ENCODE measurements around the gene SETD3.

Gene SETD3

GRCh38 chr14:99479906-99480869 lies at the start of gene SETD3:
TSS of gene SETD3 (minus strand) at chr14:99480859. CDS start at chr14:99465805, 15,054 bp downstream.
- no peak for DNase-seq (ENCODE audit: low read depth)

- no peak for DNase-seq (ENCODE audit: low read depth)
Measured at GRCh38 chr14:99529899-99530298, 49.2 kb upstream of the SETD3 start.

- DNase-seq (ENCODE audit: low read depth) = no peak
Measured at GRCh38 chr14:99527427-99528076, 46.9 kb upstream of the SETD3 start.

- DNase-seq (ENCODE audit: low read depth) = no peak
Measured at GRCh38 chr14:99527026-99527425, 46.4 kb upstream of the SETD3 start.

- no peak for DNase-seq (ENCODE audit: low read depth)
Measured at GRCh38 chr14:99525699-99526080, 45.0 kb upstream of the SETD3 start.

- DNase-seq (ENCODE audit: low read depth) = no peak
Measured at GRCh38 chr14:99524804-99525698, 44.4 kb upstream of the SETD3 start.

- DNase-seq (ENCODE audit: low read depth) = no peak
Measured at GRCh38 chr14:99524091-99524661, 43.5 kb upstream of the SETD3 start.

- DNase-seq (ENCODE audit: low read depth) = no peak
Measured at GRCh38 chr14:99523704-99524055, 43.0 kb upstream of the SETD3 start.

GRCh38 chr14:99522934-99523703 lies 42.5 kb upstream of the SETD3 start:
- DNase-seq (ENCODE audit: low read depth) = no peak

- no peak for DNase-seq (ENCODE audit: low read depth)
Measured at GRCh38 chr14:99522457-99522891, 41.8 kb upstream of the SETD3 start.

- no peak for DNase-seq (ENCODE audit: low read depth)
Measured at GRCh38 chr14:99522025-99522401, 41.4 kb upstream of the SETD3 start.

GRCh38 chr14:99521176-99522024 lies 40.7 kb upstream of the SETD3 start:
- no peak for DNase-seq (ENCODE audit: low read depth)

GRCh38 chr14:99520571-99521081 lies 40.0 kb upstream of the SETD3 start:
- DNase-seq (ENCODE audit: low read depth) = no peak

- DNase-seq (ENCODE audit: low read depth) = no peak
Measured at GRCh38 chr14:99519931-99520421, 39.3 kb upstream of the SETD3 start.

GRCh38 chr14:99519347-99519881 lies 38.8 kb upstream of the SETD3 start:
- DNase-seq (ENCODE audit: low read depth) = no peak

GRCh38 chr14:99518441-99519346 lies 38.0 kb upstream of the SETD3 start:
- DNase-seq (ENCODE audit: low read depth) = peak; percentile 70

GRCh38 chr14:99517643-99518381 lies 37.2 kb upstream of the SETD3 start:
- no peak for DNase-seq (ENCODE audit: low read depth)
